Stimulated activated CD4-positive, alpha-beta T cell treated with anti-CD3 and anti-CD28 coated beads, Interleukin-12 subunit alpha, Interleukin-12 subunit beta, amount 100 ng/mL, for 24 hours (primary cell): ENCODE data around the gene C19orf18.
A peak's percentile ranks its signal among the peaks of the same experiment; 100 is the strongest.
"Not testable (repeated sequence)": the region's sequence is repeated elsewhere in the genome, so short reads cannot be mapped to it uniquely, and the experiment has no call there.

Experiments used
- DNase-seq, 2 experiments: peaks; one replicate each; pipeline ENCODE4 v3.0.0-alpha.2; 2020; ENCODE audit warnings: low read depth in 2 of 2

Gene C19orf18

GRCh38 chr19:57974434-57974833, at the start of gene C19orf18:
TSS of gene C19orf18 (minus strand) at chr19:57974534. CDS start at chr19:57974432, 102 bp downstream.
- DNase-seq = no peak

- no peak for DNase-seq
These were observed 47.9 kb upstream of the C19orf18 start for GRCh38 chr19:58022283-58022660.

- DNase-seq = peak in 1 of 2 experiments; percentile 17
These were observed 47.4 kb upstream of the C19orf18 start for GRCh38 chr19:58021541-58022282.

GRCh38 chr19:58020129-58020528, 45.8 kb upstream of the C19orf18 start:
- no peak for DNase-seq

GRCh38 chr19:58014141-58014540, 39.8 kb upstream of the C19orf18 start:
- no peak for DNase-seq

GRCh38 chr19:58010507-58010906, 36.2 kb upstream of the C19orf18 start:
- no peak for DNase-seq

- peak; percentile 29 to 36 for DNase-seq
These were observed 35.5 kb upstream of the C19orf18 start for GRCh38 chr19:58009666-58010301.

GRCh38 chr19:58009301-58009665, 34.9 kb upstream of the C19orf18 start:
- DNase-seq = no peak

GRCh38 chr19:58008877-58009276, 34.5 kb upstream of the C19orf18 start:
- DNase-seq = not testable (repeated sequence)

GRCh38 chr19:58007285-58007684, 33.0 kb upstream of the C19orf18 start:
- no peak for DNase-seq

GRCh38 chr19:58003174-58003828, 29.0 kb upstream of the C19orf18 start:
- no peak for DNase-seq

- peak; percentile 68 to 74 for DNase-seq
These were observed 28.2 kb upstream of the C19orf18 start, which contains the start of gene ZNF606 for GRCh38 chr19:58002384-58003173. TSS of gene ZNF606 (minus strand) at chr19:58002820. CDS start at chr19:58001319, 1,501 bp downstream.

- no peak for DNase-seq
These were observed 27.6 kb upstream of the C19orf18 start for GRCh38 chr19:58001895-58002369.

GRCh38 chr19:58000677-58001076, 26.3 kb upstream of the C19orf18 start:
- no peak for DNase-seq

GRCh38 chr19:57992841-57993240, 18.5 kb upstream of the C19orf18 start:
- DNase-seq = no peak

GRCh38 chr19:57978586-57979289, 4.4 kb upstream of the C19orf18 start:
- no peak for DNase-seq

GRCh38 chr19:57964761-57965160, 9.6 kb downstream of the C19orf18 start:
- DNase-seq = no peak

- no peak for DNase-seq
These were observed 12.5 kb downstream of the C19orf18 start for GRCh38 chr19:57961785-57962184.

GRCh38 chr19:57954996-57955395, 19.3 kb downstream of the C19orf18 start:
- no peak for DNase-seq

GRCh38 chr19:57949702-57950101, 24.6 kb downstream of the C19orf18 start:
- DNase-seq = no peak

- no peak for DNase-seq
These were observed 25.0 kb downstream of the C19orf18 start for GRCh38 chr19:57949296-57949695.
